HG03159 (cell line): Measurements from ENCODE around the gene DLK1.

ENCODE experiments used
- ATAC-seq: cut with Tn5 transposase; IDR thresholded peaks from one replicate; pipeline ENCODE4 v1.9.1; 2021; ENCODE audit warnings: mild to moderate bottlenecking, moderate library complexity; ENCODE audit not compliant: unreplicated experiment

DLK1 gene

GRCh38 chr14:100692859-100693558 is 33.7 kb upstream of the DLK1 start:
- no peak for ATAC-seq

DNA sequence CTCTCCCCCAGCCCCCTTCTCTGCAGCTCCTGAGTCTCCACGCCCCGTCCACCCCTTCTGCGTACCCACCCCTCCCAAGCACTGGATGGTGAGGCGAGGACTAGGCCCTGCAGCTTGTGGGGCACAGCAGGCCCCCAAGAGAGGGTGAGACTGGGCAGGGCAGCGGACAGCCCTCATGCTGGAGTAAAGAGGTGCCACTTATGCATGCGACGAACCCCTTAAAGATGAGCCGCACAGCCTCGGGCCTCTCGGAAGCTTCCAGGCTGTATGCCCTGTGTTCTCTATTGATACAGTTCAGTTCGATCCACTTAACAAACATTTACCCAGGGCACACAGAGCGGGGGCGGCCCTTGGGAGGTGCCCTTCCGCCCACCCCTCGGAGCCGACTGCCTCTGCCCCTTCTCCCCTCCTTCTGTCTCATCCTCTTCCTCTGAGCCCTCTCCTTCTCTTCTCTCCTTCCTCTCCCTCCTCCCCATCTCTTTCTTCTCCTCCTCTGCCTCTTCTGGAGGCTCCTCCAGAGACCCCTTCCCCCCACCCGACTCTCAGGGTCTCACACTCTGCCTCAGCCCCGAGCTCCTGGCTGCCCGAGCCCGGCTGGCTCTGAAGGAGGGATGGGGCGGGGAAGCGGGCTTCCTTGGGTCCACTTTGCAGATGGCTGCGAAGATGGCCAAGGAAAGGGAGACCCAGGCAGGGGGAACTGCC is 32.7 kb upstream of the DLK1 start:
- ATAC-seq, result no peak

DNA sequence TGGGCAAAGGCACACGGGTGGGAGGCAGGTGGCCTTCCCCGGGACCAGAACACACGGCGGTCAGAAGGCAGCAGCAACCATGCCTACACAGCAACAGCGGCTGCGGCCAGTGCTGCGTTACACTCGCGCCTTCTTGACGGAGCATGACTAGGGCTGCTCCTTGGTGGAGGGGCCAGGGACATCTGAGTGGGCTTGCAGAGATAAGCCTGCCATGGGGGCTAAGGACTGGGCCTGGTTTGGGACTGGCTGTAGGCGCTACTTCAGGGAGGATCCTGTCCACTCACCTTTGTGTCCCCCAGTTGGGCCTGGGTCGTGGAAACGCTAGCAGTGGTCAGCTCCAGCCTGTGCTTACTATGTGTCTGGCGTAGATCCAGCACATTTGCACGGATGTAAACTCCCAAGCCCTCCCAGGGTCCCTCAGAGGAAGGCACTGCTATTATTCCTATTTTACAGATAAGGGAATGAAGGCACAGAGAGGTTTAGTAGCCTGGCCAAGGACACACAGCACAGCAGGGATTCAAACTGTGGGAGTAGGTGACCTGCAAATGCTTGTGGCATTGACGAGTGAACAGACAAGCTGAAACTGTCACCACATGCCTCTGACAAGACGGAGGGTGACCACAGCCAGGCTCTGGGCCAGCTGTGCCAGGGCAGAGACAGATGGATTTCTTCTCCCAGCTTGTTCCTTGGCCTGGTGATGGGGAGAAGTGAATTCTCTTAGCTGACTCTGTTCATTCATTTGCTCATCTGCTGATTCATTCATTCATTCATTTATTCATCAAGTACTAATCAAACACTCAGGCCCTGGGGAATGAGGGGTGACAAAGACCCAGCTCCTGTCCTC is 31.9 kb upstream of the DLK1 start:
- ATAC-seq, result no peak

DNA sequence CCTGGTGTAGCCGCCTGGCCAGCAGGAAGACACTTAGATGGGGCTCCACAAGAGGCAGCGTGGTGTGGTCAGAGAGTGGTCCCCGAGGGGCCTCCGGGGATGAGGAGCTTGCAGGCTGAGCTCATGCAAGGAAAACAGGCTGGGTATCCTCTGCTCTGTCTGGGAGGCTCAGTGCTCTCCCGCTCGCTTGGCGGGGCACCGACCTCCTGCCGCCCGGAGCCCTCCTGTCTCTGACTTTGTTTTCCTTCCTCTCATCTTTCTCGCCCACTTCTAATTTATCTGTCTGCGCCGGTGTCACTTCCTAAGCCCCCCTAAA is 31.3 kb upstream of the DLK1 start:
- no peak for ATAC-seq

- ATAC-seq, result no peak
Measured at GRCh38 chr14:100696008-100696407, 30.7 kb upstream of the DLK1 start.

DNA sequence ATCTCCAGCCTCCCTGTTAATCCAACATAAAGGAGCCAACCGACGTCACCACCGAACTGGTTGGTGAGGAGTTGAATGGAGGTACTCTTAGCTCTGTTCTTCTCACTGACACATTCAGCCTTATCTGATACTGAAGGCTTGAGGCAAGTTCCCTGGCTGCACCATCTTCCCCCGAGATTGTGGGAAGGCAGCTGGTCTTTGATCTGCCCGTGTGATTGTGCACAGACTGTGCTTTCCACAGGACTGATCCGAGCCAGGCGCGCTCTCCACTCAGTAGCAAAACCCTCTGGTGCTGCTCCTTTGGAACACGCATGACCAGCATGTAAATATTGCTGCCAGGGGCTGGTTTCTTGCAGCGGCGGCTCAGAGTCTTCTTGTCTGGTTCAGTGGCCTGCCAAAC is 30.1 kb upstream of the DLK1 start:
- no peak for ATAC-seq

DNA sequence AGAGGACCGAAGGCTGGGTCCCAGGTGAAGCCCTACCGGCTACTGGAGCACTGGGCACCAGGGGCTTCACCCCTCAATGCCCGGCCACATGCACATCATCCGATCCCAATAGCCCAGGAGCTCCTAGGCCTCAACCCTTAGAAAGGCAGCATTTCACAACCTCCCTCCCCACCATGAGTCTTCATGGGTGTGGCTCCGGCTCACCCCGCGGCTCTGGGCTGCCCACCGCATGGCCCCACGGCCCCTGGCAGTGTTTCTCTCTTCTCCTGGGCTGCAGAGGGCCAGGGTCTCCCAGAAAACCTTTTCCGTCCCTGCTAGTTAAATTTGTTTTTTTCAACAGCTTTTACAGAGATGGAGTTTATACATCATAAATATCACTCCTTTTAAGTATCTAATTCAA is 28.6 kb upstream of the DLK1 start:
- no peak for ATAC-seq

- no peak for ATAC-seq
Measured at GRCh38 chr14:100698666-100699448, 27.8 kb upstream of the DLK1 start.

DNA sequence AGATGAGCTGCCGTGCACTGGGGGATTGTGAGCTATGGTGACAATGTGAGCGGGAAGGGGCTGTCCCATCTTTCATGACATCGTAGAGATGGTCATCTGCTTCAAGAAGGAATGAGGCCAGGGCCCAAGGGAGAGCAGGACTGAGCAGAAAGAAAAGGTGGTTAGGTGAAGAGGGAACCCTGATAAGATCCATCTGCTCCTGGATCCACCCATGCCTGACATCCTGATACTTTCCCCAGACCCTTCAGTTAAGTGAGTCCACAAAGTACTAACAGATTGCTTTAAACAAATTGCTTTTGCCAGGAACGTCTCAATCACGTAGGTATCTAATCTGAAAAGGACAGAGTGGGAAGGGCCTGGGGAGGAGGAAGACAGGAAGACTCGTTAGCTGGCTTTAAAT is 25.4 kb upstream of the DLK1 start:
- ATAC-seq, result no peak

- ATAC-seq, result no peak
Measured at GRCh38 chr14:100702590-100702989, 24.1 kb upstream of the DLK1 start.

- ATAC-seq, result no peak
Measured at GRCh38 chr14:100703386-100704220, 23.1 kb upstream of the DLK1 start.

DNA sequence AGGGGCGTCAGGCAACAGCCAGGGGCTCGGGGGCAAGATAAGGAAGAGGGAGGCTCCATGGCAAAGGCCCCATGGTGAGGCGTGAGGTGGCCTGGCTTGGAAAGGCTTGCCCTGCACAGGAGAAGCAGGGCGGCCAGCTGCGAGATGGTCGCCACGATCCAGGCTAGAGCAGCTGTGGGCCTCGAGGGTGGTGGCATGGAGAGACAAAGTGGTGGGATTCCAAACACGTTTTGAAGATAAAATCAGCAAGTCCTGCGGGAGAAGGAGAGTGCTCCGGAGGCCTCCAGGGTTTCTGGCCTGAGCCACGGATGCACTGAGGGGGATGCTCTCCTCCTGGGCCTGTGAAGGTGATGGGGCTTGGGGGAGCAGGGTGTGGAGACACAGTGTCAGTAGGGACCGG is 20.5 kb upstream of the DLK1 start:
- no peak for ATAC-seq

- ATAC-seq, result no peak
Measured at GRCh38 chr14:100706860-100707259, 19.8 kb upstream of the DLK1 start.

GRCh38 chr14:100708425-100709288 is 18.0 kb upstream of the DLK1 start:
- ATAC-seq, result no peak

GRCh38 chr14:100709289-100710284 is 17.1 kb upstream of the DLK1 start:
- no peak for ATAC-seq

GRCh38 chr14:100710391-100710790 is 16.3 kb upstream of the DLK1 start:
- no peak for ATAC-seq

DNA sequence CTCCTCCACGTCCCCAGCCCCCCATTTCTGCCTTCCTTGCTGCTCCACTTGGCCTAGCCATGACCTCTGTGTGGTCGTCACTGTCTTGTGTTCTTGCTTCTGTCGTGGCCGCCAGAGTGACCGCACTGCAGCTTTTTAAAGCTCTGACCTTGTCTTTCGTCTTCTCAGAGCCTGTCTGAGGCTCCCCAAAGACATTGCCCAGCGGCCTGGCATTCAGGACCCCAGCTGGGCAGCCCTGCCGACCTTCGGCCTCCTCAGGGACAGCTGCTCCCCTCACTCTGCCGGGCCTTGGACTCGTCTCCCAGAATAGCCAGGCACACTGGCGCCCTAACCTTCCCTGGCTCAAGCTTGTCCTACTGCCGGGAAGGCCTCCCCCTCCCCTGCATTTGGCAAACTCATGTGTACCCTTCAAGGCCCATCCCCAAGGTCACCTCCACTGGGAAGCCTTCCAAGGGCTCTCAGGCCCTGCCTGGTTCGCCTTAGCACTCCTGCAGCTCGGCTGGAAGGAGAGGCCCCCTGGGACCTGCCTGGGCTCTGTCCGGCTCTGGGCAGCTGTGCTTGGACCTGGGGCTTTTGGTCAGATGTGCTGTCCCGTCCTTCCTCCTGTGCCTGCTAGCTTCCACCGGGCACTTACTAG is 15.7 kb upstream of the DLK1 start:
- no peak for ATAC-seq

- no peak for ATAC-seq
Measured at GRCh38 chr14:100711493-100711892, 15.2 kb upstream of the DLK1 start.
